Measurements from ENCODE around the gene WNT7A. TPM values are rescaled to one million over a fixed set of nuclear protein-coding genes. Genes with fewer than 3 reads are reported as not detected.
A peak's percentile ranks its signal among the peaks of the same experiment; 100 is the strongest.

WNT7A gene
- total RNA-seq, 2 experiments from 2014 or later: 0.09 TPM; not detected in 1

- H3K36me3 Mint-ChIP-seq (ENCODE audit: low read depth): no peaks in the 10 kb centered on the region
- intact Hi-C loops (cut with micrococcal nuclease): loop anchor here (10.0 kb wide), 1 partner anchor 402 kb away; the partner anchor contains the start of gene HDAC11
- CTCF ChIA-PET: interaction anchor here (1.1 to 16.6 kb wide), 5 partner anchors 8 to 238 kb away, joined by 3 to 383 read pairs (median 4); no protein-coding TSS in a partner anchor
- ATAC-seq: no peak
- H3K4me3 Mint-ChIP-seq: no peak overlapping the region
- peaks cover 14% of the 10 kb centered on the region for H3K4me1 Mint-ChIP-seq (ENCODE audit: low read depth)
- no peaks in the 10 kb centered on the region for H3K9me3 Mint-ChIP-seq
- no peak for DNase-seq
- H3K27ac Mint-ChIP-seq: no peak overlapping the region
- POLR2A ChIA-PET: interaction anchor here (0.6 to 1.2 kb wide), 2 partner anchors 10 to 261 kb away, joined by 3 read pairs; no protein-coding TSS in a partner anchor
- TF ChIP-seq CTCF (IDR thresholded peaks at IDR 0.05): no peak
- H3K27me3 Mint-ChIP-seq: peaks cover 12% of the 10 kb centered on the region
Measured at GRCh38 chr3:13886593-13887129, 6.8 kb upstream of the WNT7A start.

GRCh38 chr3:13885704-13886010 lies 5.8 kb upstream of the WNT7A start:
- peak; percentile 5 for TF ChIP-seq CTCF (IDR thresholded peaks at IDR 0.05)
- ChIA-PET POLR2A (no interaction called here), CTCF (interaction anchor here (0.9 to 16.6 kb wide), 12 partner anchors 9 to 229 kb away, joined by 3 to 383 read pairs (median 4); no protein-coding TSS in a partner anchor)
- peaks cover 4% of the 10 kb centered on the region for H3K4me1 Mint-ChIP-seq (ENCODE audit: low read depth)
- DNase-seq (no peak), ATAC-seq (no peak)
- H3K9me3 Mint-ChIP-seq: no peaks in the 10 kb centered on the region
- no peak overlapping the region for H3K27ac Mint-ChIP-seq
- no peak overlapping the region for H3K4me3 Mint-ChIP-seq
- no peaks in the 10 kb centered on the region for H3K36me3 Mint-ChIP-seq (ENCODE audit: low read depth)
- H3K27me3 Mint-ChIP-seq: peaks cover 18% of the 10 kb centered on the region
- intact Hi-C loops (cut with micrococcal nuclease): loop anchor here (2.0 to 10.0 kb wide), 2 partner anchors 227 to 401 kb away; partner anchors contain the start of gene HDAC11

GRCh38 chr3:13884851-13885703 lies 5.2 kb upstream of the WNT7A start:
- ATAC-seq (peak; percentile 70), DNase-seq (peak; percentile 78)
- no peaks in the 10 kb centered on the region for H3K9me3 Mint-ChIP-seq
- H3K4me3 Mint-ChIP-seq: no peak overlapping the region
- ChIA-PET POLR2A (interaction anchor here (1.0 kb wide), 1 partner anchor 389 kb away, joined by 3 read pairs; no protein-coding TSS in a partner anchor), CTCF (interaction anchor here (0.7 to 16.6 kb wide), 32 partner anchors 10 to 404 kb away, joined by 3 to 383 read pairs (median 4); partner anchors contain the start of genes LSM3 and XPC)
- peak; percentile 92 for TF ChIP-seq CTCF (IDR thresholded peaks at IDR 0.05)
- no peaks in the 10 kb centered on the region for H3K4me1 Mint-ChIP-seq (ENCODE audit: low read depth)
- intact Hi-C loops (cut with micrococcal nuclease): loop anchor here (2.0 to 10.0 kb wide), 2 partner anchors 226 to 400 kb away; partner anchors contain the start of gene HDAC11
- no peaks in the 10 kb centered on the region for H3K36me3 Mint-ChIP-seq (ENCODE audit: low read depth)
- no peak overlapping the region for H3K27ac Mint-ChIP-seq
- peaks cover 18% of the 10 kb centered on the region for H3K27me3 Mint-ChIP-seq

GRCh38 chr3:13883681-13884080 lies 3.8 kb upstream of the WNT7A start:
- Mint-ChIP-seq H3K27ac (no peak overlapping the region), H3K4me1 (ENCODE audit: low read depth) (no peaks in the 10 kb centered on the region), H3K9me3 (no peaks in the 10 kb centered on the region), H3K27me3 (peaks cover 21% of the 10 kb centered on the region), H3K36me3 (ENCODE audit: low read depth) (no peaks in the 10 kb centered on the region), H3K4me3 (no peak overlapping the region)
- TF ChIP-seq CTCF (IDR thresholded peaks at IDR 0.05): no peak
- DNase-seq (no peak), ATAC-seq (no peak)
- ChIA-PET CTCF (interaction anchor here (0.9 to 16.6 kb wide), 4 partner anchors 18 to 292 kb away, joined by 3 to 383 read pairs (median 8); no protein-coding TSS in a partner anchor), POLR2A (no interaction called here)
- intact Hi-C loops (cut with micrococcal nuclease): loop anchor here (2.0 to 10.0 kb wide), 2 partner anchors 225 to 399 kb away; partner anchors contain the start of gene HDAC11

Measured in activated CD8-positive, alpha-beta T cell treated with anti-CD3 and anti-CD28 coated beads for 36 hours (primary cell).